ENCODE results near the gene PNLIP. TPM values are rescaled to one million over a fixed set of nuclear protein-coding genes. Genes with fewer than 3 reads are reported as not detected.

Gene PNLIP
- polyA plus RNA-seq, 1 of the 3 experiments (the other 2 are of a cell fraction), result not detected

DNA sequence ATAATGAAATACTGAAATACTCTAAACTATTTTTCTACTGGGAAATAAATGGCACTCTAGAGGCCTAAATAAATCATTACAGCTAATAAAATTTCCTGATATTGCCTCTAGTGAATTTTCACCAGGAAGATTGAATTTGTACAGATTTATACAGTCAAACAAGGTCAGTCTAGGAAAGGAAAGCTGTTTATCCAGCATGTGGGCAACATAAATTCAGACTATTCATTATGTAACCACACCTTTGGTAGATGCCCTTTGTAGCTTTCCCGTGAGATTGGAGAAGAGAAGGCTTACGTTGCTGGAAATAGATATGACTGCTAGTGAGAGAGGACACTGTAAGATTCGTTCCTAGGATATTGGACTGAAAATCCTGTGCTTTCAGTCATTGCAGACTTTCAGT lies 35.2 kb upstream of the PNLIP start:
- Histone ChIP-seq H3K9me3 (no peaks in the 10 kb centered on the region), H3F3A (replicated peaks; ENCODE audit: insufficient read depth) (no peaks in the 10 kb centered on the region), H3K4me1 (ENCODE audit: control insufficient read depth in 1 of 2, insufficient read depth in 2 of 2, low read depth in 1 of 2, low read length in 1 of 2) (no peaks in the 10 kb centered on the region), H3K27me3 (ENCODE audit: insufficient read depth) (no peaks in the 10 kb centered on the region), H3K4me2 (no peak overlapping the region), H4K20me1 (ENCODE audit: insufficient read depth) (0 out of 2 replicates have a peak, but pooled peaks cover 2% of the 10 kb centered on the region), H3K9ac (no peak overlapping the region), H3K9me2 (no peaks in the 10 kb centered on the region), H3K27ac (ENCODE audit: low read depth in 2 of 2, low read length in 1 of 2) (no peak overlapping the region), H3K4me3 (ENCODE audit: low read depth in 2 of 2, low read length in 1 of 2) (no peak overlapping the region), H2AFZ (ENCODE audit: low read depth) (no peak overlapping the region), H3K36me3 (replicated peaks in 1 of 2; ENCODE audit: control insufficient read depth in 1 of 2, insufficient read depth in 2 of 2, low read length in 1 of 2) (no peaks in the 10 kb centered on the region), H3K79me2 (ENCODE audit: insufficient read depth) (no peaks in the 10 kb centered on the region)
- DNase-seq, result no peak
- ChIA-PET POLR2A (no interaction called here), CTCF (interaction anchor here (0.6 to 1.8 kb wide), 4 partner anchors 11 to 21 kb away, joined by 3 to 13 read pairs (median 4); no protein-coding TSS in a partner anchor)
- TF ChIP-seq SMC3 (IDR thresholded peaks at IDR 0.05; ENCODE audit: low read depth, low read length), result no peak
- no peak for TF ChIP-seq EZH2phosphoT487 (IDR thresholded peaks at IDR 0.05; ENCODE audit: borderline replicate concordance, low read depth)
- TF ChIP-seq GATA2 (CRISPR knock-in tag; IDR thresholded peaks at IDR 0.05), result no peak
- no peak for TF ChIP-seq GABPA (IDR thresholded peaks at IDR 0.05; ENCODE audit: low read depth)
- 33% methylated on average over 3 of the region's 3 CpGs for WGBS (ENCODE audit: low lambda C conversion rate)

DNA sequence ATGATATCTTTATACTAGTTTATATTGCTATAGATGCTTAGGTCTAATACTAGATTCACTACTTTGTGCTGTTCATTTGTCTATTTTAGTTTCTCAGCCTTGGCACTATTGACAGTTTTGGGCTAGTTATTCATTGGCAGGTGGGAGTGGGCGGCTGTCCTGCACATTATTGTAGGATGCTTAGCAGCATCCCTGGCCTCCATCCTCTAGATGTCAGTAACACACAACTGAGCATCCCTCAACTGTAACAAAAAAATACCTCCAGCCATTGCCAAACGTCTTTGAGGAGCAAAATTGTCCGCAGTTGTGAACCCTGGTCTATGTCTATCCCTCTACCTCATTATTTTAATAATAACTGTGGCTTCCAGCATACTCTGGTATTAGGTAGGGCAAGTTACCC lies 34.4 kb upstream of the PNLIP start:
- no peak overlapping the region for H3K4me2 ChIP-seq
- 0 out of 2 replicates have a peak, but pooled peaks cover 2% of the 10 kb centered on the region for H4K20me1 ChIP-seq (ENCODE audit: insufficient read depth)
- H3K9ac ChIP-seq, result no peak overlapping the region
- H3K4me3 ChIP-seq (ENCODE audit: low read depth in 2 of 2, low read length in 1 of 2), result no peak overlapping the region
- no peaks in the 10 kb centered on the region for H3K9me3 ChIP-seq
- no peak for TF ChIP-seq NRF1 (IDR thresholded peaks at IDR 0.05; ENCODE audit: low read depth, low read length)
- TF ChIP-seq YY1 (IDR thresholded peaks at IDR 0.05; ENCODE audit: low read depth), result no peak
- TF ChIP-seq, protein P1, sequence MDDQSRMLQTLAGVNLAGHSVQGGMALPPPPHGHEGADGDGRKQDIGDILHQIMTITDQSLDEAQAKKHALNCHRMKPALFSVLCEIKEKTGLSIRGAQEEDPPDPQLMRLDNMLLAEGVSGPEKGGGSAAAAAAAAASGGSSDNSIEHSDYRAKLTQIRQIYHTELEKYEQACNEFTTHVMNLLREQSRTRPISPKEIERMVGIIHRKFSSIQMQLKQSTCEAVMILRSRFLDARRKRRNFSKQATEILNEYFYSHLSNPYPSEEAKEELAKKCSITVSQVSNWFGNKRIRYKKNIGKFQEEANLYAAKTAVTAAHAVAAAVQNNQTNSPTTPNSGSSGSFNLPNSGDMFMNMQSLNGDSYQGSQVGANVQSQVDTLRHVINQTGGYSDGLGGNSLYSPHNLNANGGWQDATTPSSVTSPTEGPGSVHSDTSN (IDR thresholded peaks at IDR 0.05), result no peak
- TF ChIP-seq RAD21 (IDR thresholded peaks at IDR 0.05; ENCODE audit: low read length), result no peak
- TF ChIP-seq, protein P2, sequence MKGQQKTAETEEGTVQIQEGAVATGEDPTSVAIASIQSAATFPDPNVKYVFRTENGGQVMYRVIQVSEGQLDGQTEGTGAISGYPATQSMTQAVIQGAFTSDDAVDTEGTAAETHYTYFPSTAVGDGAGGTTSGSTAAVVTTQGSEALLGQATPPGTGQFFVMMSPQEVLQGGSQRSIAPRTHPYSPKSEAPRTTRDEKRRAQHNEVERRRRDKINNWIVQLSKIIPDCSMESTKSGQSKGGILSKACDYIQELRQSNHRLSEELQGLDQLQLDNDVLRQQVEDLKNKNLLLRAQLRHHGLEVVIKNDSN (IDR thresholded peaks at IDR 0.05; ENCODE audit: borderline replicate concordance, low read depth), result no peak
- TF ChIP-seq RFX5 (IDR thresholded peaks at IDR 0.05; ENCODE audit: low read length), result no peak
- TF ChIP-seq, protein P3, sequence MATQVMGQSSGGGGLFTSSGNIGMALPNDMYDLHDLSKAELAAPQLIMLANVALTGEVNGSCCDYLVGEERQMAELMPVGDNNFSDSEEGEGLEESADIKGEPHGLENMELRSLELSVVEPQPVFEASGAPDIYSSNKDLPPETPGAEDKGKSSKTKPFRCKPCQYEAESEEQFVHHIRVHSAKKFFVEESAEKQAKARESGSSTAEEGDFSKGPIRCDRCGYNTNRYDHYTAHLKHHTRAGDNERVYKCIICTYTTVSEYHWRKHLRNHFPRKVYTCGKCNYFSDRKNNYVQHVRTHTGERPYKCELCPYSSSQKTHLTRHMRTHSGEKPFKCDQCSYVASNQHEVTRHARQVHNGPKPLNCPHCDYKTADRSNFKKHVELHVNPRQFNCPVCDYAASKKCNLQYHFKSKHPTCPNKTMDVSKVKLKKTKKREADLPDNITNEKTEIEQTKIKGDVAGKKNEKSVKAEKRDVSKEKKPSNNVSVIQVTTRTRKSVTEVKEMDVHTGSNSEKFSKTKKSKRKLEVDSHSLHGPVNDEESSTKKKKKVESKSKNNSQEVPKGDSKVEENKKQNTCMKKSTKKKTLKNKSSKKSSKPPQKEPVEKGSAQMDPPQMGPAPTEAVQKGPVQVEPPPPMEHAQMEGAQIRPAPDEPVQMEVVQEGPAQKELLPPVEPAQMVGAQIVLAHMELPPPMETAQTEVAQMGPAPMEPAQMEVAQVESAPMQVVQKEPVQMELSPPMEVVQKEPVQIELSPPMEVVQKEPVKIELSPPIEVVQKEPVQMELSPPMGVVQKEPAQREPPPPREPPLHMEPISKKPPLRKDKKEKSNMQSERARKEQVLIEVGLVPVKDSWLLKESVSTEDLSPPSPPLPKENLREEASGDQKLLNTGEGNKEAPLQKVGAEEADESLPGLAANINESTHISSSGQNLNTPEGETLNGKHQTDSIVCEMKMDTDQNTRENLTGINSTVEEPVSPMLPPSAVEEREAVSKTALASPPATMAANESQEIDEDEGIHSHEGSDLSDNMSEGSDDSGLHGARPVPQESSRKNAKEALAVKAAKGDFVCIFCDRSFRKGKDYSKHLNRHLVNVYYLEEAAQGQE (IDR thresholded peaks at IDR 0.05; ENCODE audit: low read depth, low read length), result no peak
- TF ChIP-seq RXRA (IDR thresholded peaks at IDR 0.05; ENCODE audit: borderline replicate concordance, low read depth), result no peak
- TF ChIP-seq ELF1 (IDR thresholded peaks at IDR 0.05), result no peak
- TF ChIP-seq, protein P4, sequence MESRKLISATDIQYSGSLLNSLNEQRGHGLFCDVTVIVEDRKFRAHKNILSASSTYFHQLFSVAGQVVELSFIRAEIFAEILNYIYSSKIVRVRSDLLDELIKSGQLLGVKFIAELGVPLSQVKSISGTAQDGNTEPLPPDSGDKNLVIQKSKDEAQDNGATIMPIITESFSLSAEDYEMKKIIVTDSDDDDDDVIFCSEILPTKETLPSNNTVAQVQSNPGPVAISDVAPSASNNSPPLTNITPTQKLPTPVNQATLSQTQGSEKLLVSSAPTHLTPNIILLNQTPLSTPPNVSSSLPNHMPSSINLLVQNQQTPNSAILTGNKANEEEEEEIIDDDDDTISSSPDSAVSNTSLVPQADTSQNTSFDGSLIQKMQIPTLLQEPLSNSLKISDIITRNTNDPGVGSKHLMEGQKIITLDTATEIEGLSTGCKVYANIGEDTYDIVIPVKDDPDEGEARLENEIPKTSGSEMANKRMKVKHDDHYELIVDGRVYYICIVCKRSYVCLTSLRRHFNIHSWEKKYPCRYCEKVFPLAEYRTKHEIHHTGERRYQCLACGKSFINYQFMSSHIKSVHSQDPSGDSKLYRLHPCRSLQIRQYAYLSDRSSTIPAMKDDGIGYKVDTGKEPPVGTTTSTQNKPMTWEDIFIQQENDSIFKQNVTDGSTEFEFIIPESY (IDR thresholded peaks at IDR 0.05; ENCODE audit: borderline replicate concordance, low read depth), result no peak
- TF ChIP-seq FOXJ3 (CRISPR knock-in tag; IDR thresholded peaks at IDR 0.05), result no peak
- no peak for TF ChIP-seq EZH2phosphoT487 (IDR thresholded peaks at IDR 0.05; ENCODE audit: borderline replicate concordance, low read depth)
- TF ChIP-seq RCOR1 (IDR thresholded peaks at IDR 0.05; ENCODE audit: low read length), result no peak
- TF ChIP-seq SIN3A (IDR thresholded peaks at IDR 0.05; ENCODE audit: borderline replicate concordance, low read depth, low read length), result no peak
- TF ChIP-seq FOXM1 (IDR thresholded peaks at IDR 0.05; ENCODE audit: low read depth), result no peak
- no peak for TF ChIP-seq SMC3 (IDR thresholded peaks at IDR 0.05; ENCODE audit: low read depth, low read length)
- no peak for TF ChIP-seq EP300 (IDR thresholded peaks at IDR 0.05; ENCODE audit: borderline replicate concordance in 1 of 2, low read depth in 1 of 2, low read length in 1 of 2)
- H3K9me2 ChIP-seq, result no peaks in the 10 kb centered on the region
- no peaks in the 10 kb centered on the region for H3K4me1 ChIP-seq (ENCODE audit: control insufficient read depth in 1 of 2, insufficient read depth in 2 of 2, low read depth in 1 of 2, low read length in 1 of 2)
- 50% methylated on average over 3 of the region's 3 CpGs for WGBS (ENCODE audit: low lambda C conversion rate)
- no peaks in the 10 kb centered on the region for H3K36me3 ChIP-seq (replicated peaks in 1 of 2; ENCODE audit: control insufficient read depth in 1 of 2, insufficient read depth in 2 of 2, low read length in 1 of 2)
- no peaks in the 10 kb centered on the region for H3K27me3 ChIP-seq (ENCODE audit: insufficient read depth)
- H2AFZ ChIP-seq (ENCODE audit: low read depth), result no peak overlapping the region
- no peaks in the 10 kb centered on the region for H3K79me2 ChIP-seq (ENCODE audit: insufficient read depth)
- POLR2A ChIA-PET, result no interaction called here
- no peak for DNase-seq
- H3K27ac ChIP-seq (ENCODE audit: low read depth in 2 of 2, low read length in 1 of 2), result no peak overlapping the region
- CTCF ChIA-PET, result interaction anchor here (0.6 to 1.8 kb wide), 5 partner anchors 10 to 632 kb away, joined by 3 to 13 read pairs (median 4); no protein-coding TSS in a partner anchor
- H3F3A ChIP-seq (replicated peaks; ENCODE audit: insufficient read depth), result no peaks in the 10 kb centered on the region
